GM19328 (cell line): ENCODE results near the gene KLRF2.
"Not testable (repeated sequence)": the region's sequence is repeated elsewhere in the genome, so short reads cannot be mapped to it uniquely, and the experiment has no call there.

ENCODE experiments used
- ATAC-seq: cut with Tn5 transposase; IDR thresholded peaks from one replicate; pipeline ENCODE4 v1.9.1; 2021; ENCODE audit warnings: mild to moderate bottlenecking, moderate library complexity; ENCODE audit not compliant: unreplicated experiment

Gene KLRF2

GRCh38 chr12:9881246-9881645 lies at the start of gene KLRF2:
KLRF2 (plus strand) TSS chr12:9881489; CDS start chr12:9881596, 107 bp downstream.
- ATAC-seq: no peak

GRCh38 chr12:9831720-9832119 lies 49.6 kb upstream of the KLRF2 start:
- no peak for ATAC-seq

GRCh38 chr12:9843407-9843806 lies 37.9 kb upstream of the KLRF2 start:
- no peak for ATAC-seq

- ATAC-seq: no peak
Measured at GRCh38 chr12:9848899-9849298, 32.4 kb upstream of the KLRF2 start.

GRCh38 chr12:9851050-9851449 lies 30.2 kb upstream of the KLRF2 start:
- ATAC-seq: no peak

- ATAC-seq: no peak
Measured at GRCh38 chr12:9851927-9852326, 29.4 kb upstream of the KLRF2 start.

GRCh38 chr12:9856151-9856550 lies 25.1 kb upstream of the KLRF2 start:
- no peak for ATAC-seq

- no peak for ATAC-seq
Measured at GRCh38 chr12:9856894-9857293, 24.4 kb upstream of the KLRF2 start.

- no peak for ATAC-seq
Measured at GRCh38 chr12:9858135-9858534, 23.2 kb upstream of the KLRF2 start.

- ATAC-seq: no peak
Measured at GRCh38 chr12:9864913-9865675, 16.2 kb upstream of the KLRF2 start.

- no peak for ATAC-seq
Measured at GRCh38 chr12:9866860-9867269, 14.4 kb upstream of the KLRF2 start.

- no peak for ATAC-seq
Measured at GRCh38 chr12:9867531-9867930, 13.8 kb upstream of the KLRF2 start.

GRCh38 chr12:9868311-9868801 lies 12.9 kb upstream of the KLRF2 start:
- no peak for ATAC-seq

GRCh38 chr12:9868951-9869306 lies 12.4 kb upstream of the KLRF2 start:
- ATAC-seq: no peak

GRCh38 chr12:9869307-9870161 lies 11.8 kb upstream of the KLRF2 start, which contains the start of gene CLEC2B:
CLEC2B (minus strand) TSS chr12:9869354.
- no peak for ATAC-seq

GRCh38 chr12:9870286-9870866 lies 10.9 kb upstream of the KLRF2 start:
- no peak for ATAC-seq

- no peak for ATAC-seq
Measured at GRCh38 chr12:9872162-9872561, 9.1 kb upstream of the KLRF2 start.

GRCh38 chr12:9872742-9873141 lies 8.5 kb upstream of the KLRF2 start:
- no peak for ATAC-seq

- ATAC-seq: not testable (repeated sequence)
Measured at GRCh38 chr12:9876120-9876519, 5.2 kb upstream of the KLRF2 start.

- no peak for ATAC-seq
Measured at GRCh38 chr12:9880532-9881078, 684 bp upstream of the KLRF2 start.

GRCh38 chr12:9881988-9882387 lies 699 bp downstream of the KLRF2 start:
- ATAC-seq: no peak
